ENCODE data around the gene KSR1. TPM values are rescaled to one million over a fixed set of nuclear protein-coding genes. Genes with fewer than 3 reads are reported as not detected.

The KSR1 gene
- total RNA-seq, 1 donor from 2014 or later: 90.2 TPM

- Mint-ChIP-seq H3K4me1 (ENCODE audit: low read depth, unreplicated experiment) (peaks cover 35% of the 10 kb centered on the region), H3K27me3 (ENCODE audit: low read depth, unreplicated experiment) (no peaks in the 10 kb centered on the region), H3K36me3 (ENCODE audit: low read depth, unreplicated experiment) (peaks cover 16% of the 10 kb centered on the region), H3K27ac (ENCODE audit: unreplicated experiment) (no peak overlapping the region), H3K9me3 (ENCODE audit: unreplicated experiment) (peaks cover 2% of the 10 kb centered on the region), H3K4me3 (ENCODE audit: unreplicated experiment) (no peak overlapping the region)
- Histone ChIP-seq H3K79me2 (ENCODE audit: insufficient read depth, low read length) (peaks cover 89% of the 10 kb centered on the region), H3K9ac (ENCODE audit: low read length) (no peak overlapping the region), H3K36me3 (ENCODE audit: insufficient read depth, low read length) (no peaks in the 10 kb centered on the region), H3K4me2 (ENCODE audit: low read length) (no peak overlapping the region), H3K4me3 (ENCODE audit: insufficient read depth, low read depth, low read length) (no peak overlapping the region), H4K20me1 (ENCODE audit: insufficient read depth, low read length) (peaks cover 98% of the 10 kb centered on the region), H2AFZ (ENCODE audit: low read depth, low read length) (no peak overlapping the region), H3K27ac (ENCODE audit: low read depth, low read length) (no peak overlapping the region), H3K9me3 (ENCODE audit: insufficient read depth, low read depth, low read length) (no peaks in the 10 kb centered on the region), H3K27me3 (ENCODE audit: insufficient read depth, low read length) (no peaks in the 10 kb centered on the region), H3K4me1 (ENCODE audit: insufficient read depth, low read length) (no peaks in the 10 kb centered on the region)
- DNase-seq (ENCODE audit: low read depth) (no peak), FAIRE-seq (no peak)
- no peak for TF ChIP-seq EZH2 (IDR thresholded peaks at IDR 0.05; ENCODE audit: insufficient read depth, low read length)
- TF ChIP-seq, protein P1, sequence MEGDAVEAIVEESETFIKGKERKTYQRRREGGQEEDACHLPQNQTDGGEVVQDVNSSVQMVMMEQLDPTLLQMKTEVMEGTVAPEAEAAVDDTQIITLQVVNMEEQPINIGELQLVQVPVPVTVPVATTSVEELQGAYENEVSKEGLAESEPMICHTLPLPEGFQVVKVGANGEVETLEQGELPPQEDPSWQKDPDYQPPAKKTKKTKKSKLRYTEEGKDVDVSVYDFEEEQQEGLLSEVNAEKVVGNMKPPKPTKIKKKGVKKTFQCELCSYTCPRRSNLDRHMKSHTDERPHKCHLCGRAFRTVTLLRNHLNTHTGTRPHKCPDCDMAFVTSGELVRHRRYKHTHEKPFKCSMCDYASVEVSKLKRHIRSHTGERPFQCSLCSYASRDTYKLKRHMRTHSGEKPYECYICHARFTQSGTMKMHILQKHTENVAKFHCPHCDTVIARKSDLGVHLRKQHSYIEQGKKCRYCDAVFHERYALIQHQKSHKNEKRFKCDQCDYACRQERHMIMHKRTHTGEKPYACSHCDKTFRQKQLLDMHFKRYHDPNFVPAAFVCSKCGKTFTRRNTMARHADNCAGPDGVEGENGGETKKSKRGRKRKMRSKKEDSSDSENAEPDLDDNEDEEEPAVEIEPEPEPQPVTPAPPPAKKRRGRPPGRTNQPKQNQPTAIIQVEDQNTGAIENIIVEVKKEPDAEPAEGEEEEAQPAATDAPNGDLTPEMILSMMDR (IDR thresholded peaks at IDR 0.05; ENCODE audit: insufficient read depth, low read depth, low read length): no peak
These were observed 24.5 kb downstream of the KSR1 start for GRCh38 chr17:27480699-27481098.

DNA sequence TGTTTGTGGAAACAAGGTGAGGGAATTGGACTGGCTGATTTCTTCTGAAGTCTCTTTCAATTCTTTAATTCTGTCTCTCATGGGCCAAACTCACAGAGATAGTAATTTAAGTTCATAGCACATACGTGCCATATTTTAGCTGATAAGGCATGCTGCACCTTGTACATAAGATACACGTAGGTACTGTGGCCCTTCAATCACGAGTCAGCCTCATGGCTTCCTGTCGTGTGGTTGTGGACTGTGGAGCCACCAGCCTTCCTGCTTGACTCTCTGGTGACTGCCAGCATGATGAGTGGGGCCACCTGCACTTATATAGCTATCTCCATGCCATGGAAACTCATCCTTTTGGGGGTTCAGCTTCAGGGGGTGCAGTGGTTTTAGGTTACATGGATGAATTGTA, 25.1 kb downstream of the KSR1 start:
- no peak for FAIRE-seq
- no peaks in the 10 kb centered on the region for H3K4me1 ChIP-seq (ENCODE audit: insufficient read depth, low read length)
- no peak overlapping the region for H2AFZ ChIP-seq (ENCODE audit: low read depth, low read length)
- no peaks in the 10 kb centered on the region for H3K27me3 ChIP-seq (ENCODE audit: insufficient read depth, low read length)
- TF ChIP-seq, protein P1 (IDR thresholded peaks at IDR 0.05; ENCODE audit: insufficient read depth, low read depth, low read length): no peak
- TF ChIP-seq EZH2 (IDR thresholded peaks at IDR 0.05; ENCODE audit: insufficient read depth, low read length): no peak
- H3K4me2 ChIP-seq (ENCODE audit: low read length): no peak overlapping the region
- Mint-ChIP-seq H3K4me3 (ENCODE audit: unreplicated experiment) (no peak overlapping the region), H3K27me3 (ENCODE audit: low read depth, unreplicated experiment) (no peaks in the 10 kb centered on the region), H3K4me1 (ENCODE audit: low read depth, unreplicated experiment) (peaks cover 37% of the 10 kb centered on the region), H3K36me3 (ENCODE audit: low read depth, unreplicated experiment) (peaks cover 21% of the 10 kb centered on the region), H3K27ac (ENCODE audit: unreplicated experiment) (no peak overlapping the region), H3K9me3 (ENCODE audit: unreplicated experiment) (peaks cover 2% of the 10 kb centered on the region)
- H3K79me2 ChIP-seq (ENCODE audit: insufficient read depth, low read length): peaks cover 88% of the 10 kb centered on the region
- H3K4me3 ChIP-seq (ENCODE audit: insufficient read depth, low read depth, low read length): no peak overlapping the region
- H3K9me3 ChIP-seq (ENCODE audit: insufficient read depth, low read depth, low read length): no peaks in the 10 kb centered on the region
- H3K27ac ChIP-seq (ENCODE audit: low read depth, low read length): no peak overlapping the region
- H3K36me3 ChIP-seq (ENCODE audit: insufficient read depth, low read length): no peaks in the 10 kb centered on the region
- no peak for DNase-seq (ENCODE audit: low read depth)
- no peak overlapping the region for H3K9ac ChIP-seq (ENCODE audit: low read length)
- H4K20me1 ChIP-seq (ENCODE audit: insufficient read depth, low read length): peaks cover 98% of the 10 kb centered on the region

DNA sequence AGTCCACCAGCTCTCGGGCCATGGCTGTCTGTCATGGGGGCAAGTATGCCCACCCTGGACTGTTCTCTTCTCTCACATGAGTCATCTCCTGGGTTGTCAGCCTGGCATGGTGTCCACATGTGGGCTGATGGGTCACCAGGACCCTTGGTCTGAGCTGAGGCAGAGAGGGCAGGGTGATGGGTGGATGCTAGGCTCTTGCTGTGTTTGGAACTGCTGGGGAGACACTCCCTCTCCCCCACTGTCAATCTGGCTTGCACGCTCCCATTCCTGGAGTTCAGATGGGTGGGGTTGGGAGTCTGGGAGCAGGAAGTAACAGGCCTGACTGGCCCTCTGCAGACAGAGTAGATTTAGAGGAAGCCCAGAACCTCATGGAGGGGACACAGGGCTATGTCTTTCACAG, 28.9 kb downstream of the KSR1 start:
- FAIRE-seq: no peak
- peaks cover 30% of the 10 kb centered on the region for H3K4me1 Mint-ChIP-seq (ENCODE audit: low read depth, unreplicated experiment)

More for the DNA sequence above, 28.9 kb downstream of the KSR1 start:
- no peak overlapping the region for H3K4me2 ChIP-seq (ENCODE audit: low read length)
- H3K27me3 ChIP-seq (ENCODE audit: insufficient read depth, low read length): no peaks in the 10 kb centered on the region
- DNase-seq (ENCODE audit: low read depth): no peak
- no peak overlapping the region for H3K27ac ChIP-seq (ENCODE audit: low read depth, low read length)
- H2AFZ ChIP-seq (ENCODE audit: low read depth, low read length): no peak overlapping the region
- H3K4me3 Mint-ChIP-seq (ENCODE audit: unreplicated experiment): no peak overlapping the region
- H3K4me1 ChIP-seq (ENCODE audit: insufficient read depth, low read length): no peaks in the 10 kb centered on the region
- H3K9ac ChIP-seq (ENCODE audit: low read length): no peak overlapping the region
- H3K9me3 Mint-ChIP-seq (ENCODE audit: unreplicated experiment): peaks cover 2% of the 10 kb centered on the region
- no peaks in the 10 kb centered on the region for H3K36me3 ChIP-seq (ENCODE audit: insufficient read depth, low read length)
- H4K20me1 ChIP-seq (ENCODE audit: insufficient read depth, low read length): peaks cover 88% of the 10 kb centered on the region
- no peak for TF ChIP-seq EZH2 (IDR thresholded peaks at IDR 0.05; ENCODE audit: insufficient read depth, low read length)
- TF ChIP-seq, protein P1 (IDR thresholded peaks at IDR 0.05; ENCODE audit: insufficient read depth, low read depth, low read length): no peak
- no peaks in the 10 kb centered on the region for H3K9me3 ChIP-seq (ENCODE audit: insufficient read depth, low read depth, low read length)
- no peak overlapping the region for H3K4me3 ChIP-seq (ENCODE audit: insufficient read depth, low read depth, low read length)
- H3K79me2 ChIP-seq (ENCODE audit: insufficient read depth, low read length): peaks cover 77% of the 10 kb centered on the region
- H3K27me3 Mint-ChIP-seq (ENCODE audit: low read depth, unreplicated experiment): no peaks in the 10 kb centered on the region
- peak overlapping the region; percentile 44 for H3K27ac Mint-ChIP-seq (ENCODE audit: unreplicated experiment)
- peaks cover 31% of the 10 kb centered on the region for H3K36me3 Mint-ChIP-seq (ENCODE audit: low read depth, unreplicated experiment)
